Keratinocyte (primary cell): ENCODE results near the gene BBOX1.

Experiments used
- CTCF ChIP-seq, 3 experiments: IDR thresholded peaks in 1 of 3; conservative IDR thresholded peaks in 1 of 3; optimal IDR thresholded peaks in 1 of 3; 2 replicates in 2 of 3; 3 replicates in 1 of 3; pipeline versions ENCODE3 to v1.5.1; 2011; ENCODE audit warnings: low read length in 3 of 3, mild to moderate bottlenecking in 3 of 3, moderate library complexity in 2 of 3, control low read depth in 1 of 3, inconsistent platforms in 1 of 3; ENCODE audit not compliant: insufficient read depth in 2 of 3; ENCODE audit errors: extremely low read depth in 1 of 3
- EZH2 ChIP-seq: IDR thresholded peaks from one replicate; pipeline ENCODE4 v1.6.1; 2012; ENCODE audit warnings: inconsistent platforms, mild to moderate bottlenecking, low read length, moderate library complexity

- TF ChIP-seq CTCF (optimal IDR thresholded peaks at IDR 0.05 in 1 of 3, IDR thresholded peaks at IDR 0.05 in 1 of 3, conservative IDR thresholded peaks at IDR 0.05 in 1 of 3; ENCODE audit: extremely low read depth in 1 of 3, insufficient read depth in 2 of 3, low read length in 3 of 3) (no peak), EZH2 (no peak)
Observed at GRCh38 chr11:27031754-27032153, 8.9 kb upstream of the BBOX1 start.
